Vagina (tissue), 2 donors: ENCODE data around the gene RDH12. TPM values are rescaled to one million over a fixed set of nuclear protein-coding genes. Genes with fewer than 3 reads are reported as not detected.

Source experiments
- DNase-seq, 2 donors: peaks; one replicate each; pipeline ENCODE4 v3.0.0-alpha.2; 2017; ENCODE audit errors: extremely low spot score in 2 of 2
- H3K27ac ChIP-seq: fragments of 200-600 bp; sonication (generic); one replicate; pipeline ENCODE4 v1.5.1; 2019
- H3K27me3 ChIP-seq: fragments of 200-600 bp; sonication (generic); one replicate; pipeline ENCODE4 v1.5.1; 2019
- H3K36me3 ChIP-seq, 2 donors: fragments of 200-600 bp; sonication (generic); one replicate each; pipeline ENCODE4 v1.5.1; 2017 to 2019
- H3K4me1 ChIP-seq: fragments of 200-600 bp; sonication (generic); one replicate; pipeline ENCODE4 v1.5.1; 2019
- H3K4me3 ChIP-seq, 2 donors: fragments of 200-600 bp; sonication (generic); 1 replicate in 1 of 2; 2 replicates in 1 of 2; pipeline ENCODE4 v1.5.1; 2016 to 2019
- H3K9me3 ChIP-seq: fragments of 200-600 bp; sonication (generic); one replicate; pipeline ENCODE4 v1.5.1; 2019
- CTCF ChIP-seq, 3 experiments: fragments of 450-650 bp in 2 of 3; fragments of 200-600 bp in 1 of 3; sonication (generic) in 1 of 3; IDR thresholded peaks; one replicate each; pipeline ENCODE4 v1.5.1; 2017 to 2019; ENCODE audit warnings: antibody characterized with exemption in 3 of 3, mild to moderate bottlenecking in 2 of 3, moderate library complexity in 2 of 3
- POLR2A ChIP-seq, 2 donors: fragments of 450-650 bp; IDR thresholded peaks; one replicate each; pipeline ENCODE4 v1.6.1; 2017; ENCODE audit warnings: antibody characterized with exemption in 2 of 2, mild to moderate bottlenecking in 2 of 2, moderate library complexity in 2 of 2
- POLR2AphosphoS5 ChIP-seq, 2 donors: sonication (generic); formaldehyde crosslinking; IDR thresholded peaks; one replicate each; pipeline ENCODE4 v1.9.0; 2017; ENCODE audit warnings: antibody characterized with exemption in 2 of 2, mild to moderate bottlenecking in 2 of 2, low read depth in 1 of 2; ENCODE audit not compliant: insufficient read depth in 1 of 2
- intact Hi-C: fragments of 100-400 bp; cut with DNase I; formaldehyde crosslinking; loops from one replicate; pipeline ENCODE4 v1.15.1; 2023
- total RNA-seq: library from RNA; depleted of rRNA; stranded (reverse); fragments of >200 nt; gene quantifications from one replicate; pipeline ENCODE4 v1.2.3, GENCODE V29; 2016

RDH12 gene
- total RNA-seq, 1 donor from 2014 or later: 15.0 TPM

GRCh38 chr14:67668559-67668958 lies 33.1 kb upstream of the RDH12 start:
- TF ChIP-seq POLR2A (IDR thresholded peaks at IDR 0.05) (no peak), POLR2AphosphoS5 (IDR thresholded peaks at IDR 0.05; ENCODE audit: insufficient read depth in 1 of 2, low read depth in 1 of 2) (no peak), CTCF (IDR thresholded peaks at IDR 0.05) (no peak)
- peaks cover 23% of the 10 kb centered on the region for H3K4me1 ChIP-seq
- H3K27ac ChIP-seq: no peak overlapping the region
- intact Hi-C loops: loop anchor here (5.0 kb wide), 1 partner anchor 46 kb away; no protein-coding TSS in a partner anchor
- no peaks in the 10 kb centered on the region for H3K27me3 ChIP-seq
- H3K4me3 ChIP-seq: no peak overlapping the region
- H3K9me3 ChIP-seq: no peaks in the 10 kb centered on the region
- H3K36me3 ChIP-seq: no peaks in the 10 kb centered on the region
- DNase-seq: no peak

GRCh38 chr14:67673451-67673850 lies 28.2 kb upstream of the RDH12 start:
- Histone ChIP-seq H3K27me3 (no peaks in the 10 kb centered on the region), H3K4me1 (peaks cover 30% of the 10 kb centered on the region), H3K36me3 (peaks cover 0 to 10% of the 10 kb centered on the region in 2 donors), H3K9me3 (no peaks in the 10 kb centered on the region), H3K27ac (peak overlapping the region; percentile 99), H3K4me3 (peak overlapping the region; percentile 78 to 97)
- DNase-seq: no peak
- TF ChIP-seq CTCF (IDR thresholded peaks at IDR 0.05): no peak
- no peak for TF ChIP-seq POLR2A (IDR thresholded peaks at IDR 0.05)
- TF ChIP-seq POLR2AphosphoS5 (IDR thresholded peaks at IDR 0.05; ENCODE audit: insufficient read depth in 1 of 2, low read depth in 1 of 2): no peak
- intact Hi-C loops: no loop called here

GRCh38 chr14:67674139-67674479 lies 27.6 kb upstream of the RDH12 start:
- DNase-seq: no peak
- H3K4me3 ChIP-seq: peak overlapping the region; percentile 78 to 97
- H3K4me1 ChIP-seq: peaks cover 30% of the 10 kb centered on the region
- H3K27ac ChIP-seq: peak overlapping the region; percentile 99
- no peak for TF ChIP-seq POLR2AphosphoS5 (IDR thresholded peaks at IDR 0.05; ENCODE audit: insufficient read depth in 1 of 2, low read depth in 1 of 2)
- no peak for TF ChIP-seq CTCF (IDR thresholded peaks at IDR 0.05)
- TF ChIP-seq POLR2A (IDR thresholded peaks at IDR 0.05): no peak
- intact Hi-C loops: no loop called here
- no peaks in the 10 kb centered on the region for H3K27me3 ChIP-seq
- peaks cover 0 to 11% of the 10 kb centered on the region in 2 donors for H3K36me3 ChIP-seq
- no peaks in the 10 kb centered on the region for H3K9me3 ChIP-seq

- TF ChIP-seq CTCF (IDR thresholded peaks at IDR 0.05) (no peak), POLR2AphosphoS5 (IDR thresholded peaks at IDR 0.05; ENCODE audit: insufficient read depth in 1 of 2, low read depth in 1 of 2) (peak in 1 of 2 donors; percentile 85), POLR2A (IDR thresholded peaks at IDR 0.05) (no peak)
- H3K27ac ChIP-seq: peak within 1 kb of the TSS; percentile 99
- DNase-seq: no peak
- intact Hi-C loops: no loop called here
- H3K4me3 ChIP-seq: peak within 1 kb of the TSS; percentile 78 to 97
- peaks cover 30% of the 10 kb centered on the region for H3K4me1 ChIP-seq
- no peaks in the 10 kb centered on the region for H3K9me3 ChIP-seq
- peaks cover 0 to 11% of the 10 kb centered on the region in 2 donors for H3K36me3 ChIP-seq
- H3K27me3 ChIP-seq: no peaks in the 10 kb centered on the region
These were observed 27.0 kb upstream of the RDH12 start, which contains the start of gene VTI1B for GRCh38 chr14:67674480-67675218. Gene VTI1B (minus strand): TSS chr14:67674632. CDS start chr14:67674489, 143 bp downstream.

GRCh38 chr14:67675219-67675582 lies 26.5 kb upstream of the RDH12 start:
- DNase-seq: no peak
- Histone ChIP-seq H3K4me3 (peak overlapping the region; percentile 78 to 97), H3K27me3 (no peaks in the 10 kb centered on the region), H3K4me1 (peaks cover 30% of the 10 kb centered on the region), H3K27ac (peak overlapping the region; percentile 99), H3K9me3 (no peaks in the 10 kb centered on the region), H3K36me3 (peaks cover 0 to 11% of the 10 kb centered on the region in 2 donors)
- TF ChIP-seq POLR2AphosphoS5 (IDR thresholded peaks at IDR 0.05; ENCODE audit: insufficient read depth in 1 of 2, low read depth in 1 of 2): no peak
- TF ChIP-seq POLR2A (IDR thresholded peaks at IDR 0.05): no peak
- no peak for TF ChIP-seq CTCF (IDR thresholded peaks at IDR 0.05)
- intact Hi-C loops: no loop called here
